HEK293 (cell line): ENCODE data around the gene FCMR.

Source experiments
- CTCF ChIA-PET: fragments of 350-600 bp; formaldehyde crosslinking; extraction: SDS; loops from one replicate; lab custom pipeline; 2021; ENCODE audit warnings: antibody characterized with exemption; lab: Yijun Ruan, JAX
- POLR2A ChIA-PET: fragments of 300-600 bp; formaldehyde crosslinking; extraction: SDS; loops from one replicate; lab custom pipeline; 2020; ENCODE audit warnings: antibody characterized with exemption, inconsistent platforms; lab: Yijun Ruan, JAX
- H3K27ac ChIP-seq: fragments of 200-500 bp; sonication (Bioruptor generic); 2 replicates; pipeline ENCODE4 v1.5.1; 2014; ENCODE audit warnings: low read depth, low read length, control low read depth, inconsistent platforms; ENCODE audit errors: extremely low read depth
- H3K36me3 ChIP-seq, 2 experiments: fragments of 200-500 bp in 1 of 2; sonication (Bioruptor generic) in 1 of 2; 1 replicate in 1 of 2; 2 replicates in 1 of 2; pipeline ENCODE4 v1.5.1; 2014 to 2017; ENCODE audit warnings: inconsistent platforms in 2 of 2, low read length in 2 of 2; ENCODE audit not compliant: control insufficient read depth in 2 of 2, insufficient read depth in 1 of 2
- H3K4me1 ChIP-seq: fragments of 200-500 bp; sonication (Bioruptor generic); 2 replicates; pipeline ENCODE4 v1.5.1; 2014; ENCODE audit warnings: mild to moderate bottlenecking, low read length, inconsistent platforms; ENCODE audit not compliant: control insufficient read depth, insufficient read depth
- H3K4me3 ChIP-seq: 2 replicates; pipeline ENCODE4 v1.5.1; 2011; ENCODE audit warnings: low read depth, mild to moderate bottlenecking, control low read depth, low read length, moderate library complexity
- H3K9me3 ChIP-seq: fragments of 200-500 bp; sonication (Bioruptor generic); 2 replicates; pipeline ENCODE4 v1.5.1; 2014; ENCODE audit warnings: low read depth, low read length, inconsistent platforms; ENCODE audit not compliant: control insufficient read depth, insufficient read depth
- BCL11B ChIP-seq: fragments of 450-650 bp; formaldehyde crosslinking; IDR thresholded peaks from 2 replicates; pipeline ENCODE4 v1.5.1; 2016; ENCODE audit warnings: low read depth, missing biosample characterization, missing genetic modification characterization
- HOXA7 ChIP-seq: sonication (generic); formaldehyde crosslinking; IDR thresholded peaks from 2 replicates; pipeline ENCODE4 v1.8.1; 2022; ENCODE audit warnings: missing genetic modification reagents, borderline replicate concordance
- IKZF3 ChIP-seq: fragments of 450-650 bp; IDR thresholded peaks from 2 replicates; pipeline ENCODE4 v1.5.0; 2018; ENCODE audit warnings: missing biosample characterization, mild to moderate bottlenecking, missing genetic modification characterization, moderate library complexity
- SCRT2 ChIP-seq: fragments of 450-650 bp; formaldehyde crosslinking; IDR thresholded peaks from 2 replicates; pipeline ENCODE4 v1.5.1; 2016; ENCODE audit warnings: missing biosample characterization, missing genetic modification characterization
- ZBTB11 ChIP-seq: fragments of 450-650 bp; formaldehyde crosslinking; conservative IDR thresholded peaks from 2 replicates; pipeline ENCODE4 v1.5.1; 2016; ENCODE audit warnings: low read depth, missing biosample characterization, missing genetic modification characterization
- ZNF202 ChIP-seq: fragments of 450-650 bp; formaldehyde crosslinking; IDR thresholded peaks from 2 replicates; pipeline ENCODE4 v1.5.1; 2016; ENCODE audit warnings: missing biosample characterization, missing genetic modification characterization, borderline replicate concordance
- ZNF223 ChIP-seq: fragments of 450-650 bp; formaldehyde crosslinking; IDR thresholded peaks from 2 replicates; pipeline ENCODE4 v1.5.1; 2016; ENCODE audit warnings: missing biosample characterization, missing genetic modification characterization
- ZNF280D ChIP-seq: fragments of 450-650 bp; formaldehyde crosslinking; IDR thresholded peaks from 2 replicates; pipeline ENCODE4 v1.5.1; 2016; ENCODE audit warnings: missing biosample characterization, missing genetic modification characterization
- ZNF416 ChIP-seq: fragments of 450-650 bp; formaldehyde crosslinking; IDR thresholded peaks from 2 replicates; pipeline ENCODE4 v1.5.1; 2016; ENCODE audit warnings: missing biosample characterization, missing genetic modification characterization
- ZNF639 ChIP-seq: fragments of 450-650 bp; formaldehyde crosslinking; IDR thresholded peaks from 2 replicates; pipeline ENCODE4 v1.5.1; 2016; ENCODE audit warnings: missing biosample characterization, missing genetic modification characterization
- ZNF707 ChIP-seq: fragments of 450-650 bp; formaldehyde crosslinking; IDR thresholded peaks from 2 replicates; pipeline ENCODE4 v1.5.1; 2016; ENCODE audit warnings: missing biosample characterization, missing genetic modification characterization
- TF ChIP-seq, protein P1 (sequence below): fragments of 450-650 bp; formaldehyde crosslinking; IDR thresholded peaks from 2 replicates; pipeline ENCODE4 v1.5.1; 2016; ENCODE audit warnings: missing biosample characterization, missing genetic modification characterization, low read depth
- TF ChIP-seq, protein P2 (sequence below): fragments of 450-650 bp; formaldehyde crosslinking; IDR thresholded peaks from 2 replicates; pipeline ENCODE4 v1.5.0; 2017; ENCODE audit warnings: missing biosample characterization, missing genetic modification characterization, borderline replicate concordance

Gene FCMR

DNA sequence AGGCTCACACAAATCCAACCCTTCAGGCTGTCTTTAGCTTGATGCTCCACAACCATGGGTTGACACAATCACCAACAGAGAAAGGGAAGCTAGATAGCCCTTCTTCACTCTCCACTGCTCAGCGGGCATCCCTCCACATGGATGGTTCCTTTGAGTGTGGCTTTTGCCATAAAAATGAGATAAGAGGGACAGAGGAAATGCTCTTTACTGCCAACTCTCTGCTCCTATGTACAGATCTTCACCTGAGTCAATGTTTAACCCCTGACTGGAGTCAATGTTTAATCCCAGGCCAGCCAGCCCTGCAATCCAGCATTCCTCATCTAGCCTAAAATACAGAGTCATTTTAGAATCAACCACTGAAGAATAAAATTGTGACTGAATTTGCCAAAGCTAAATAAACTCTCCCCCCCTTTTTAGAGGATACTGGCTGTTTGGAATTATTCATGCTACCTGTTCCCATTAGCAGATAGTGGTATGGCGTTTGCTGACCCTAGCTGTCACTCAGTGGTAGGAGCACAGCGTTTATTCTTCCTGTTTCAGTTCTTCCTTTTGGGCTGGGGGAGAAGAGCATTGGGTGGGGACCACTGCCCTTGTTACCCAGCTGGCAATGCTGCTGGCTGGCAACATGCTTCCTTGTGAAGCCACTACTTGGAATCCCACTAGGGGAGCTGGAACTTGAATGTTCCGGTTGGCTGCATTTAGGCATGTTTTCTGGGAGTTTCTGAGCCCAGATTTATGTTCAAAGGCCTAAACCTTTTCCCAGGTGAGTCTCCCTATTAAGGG is 29.8 kb upstream of the FCMR start:
- POLR2A ChIA-PET, result interaction anchor here (0.7 kb wide), 1 partner anchor 263 kb away, joined by 7 read pairs; no protein-coding TSS in a partner anchor
- H3K36me3 ChIP-seq, result no peaks in the 10 kb centered on the region
- H3K27ac ChIP-seq, result no peak overlapping the region

DNA sequence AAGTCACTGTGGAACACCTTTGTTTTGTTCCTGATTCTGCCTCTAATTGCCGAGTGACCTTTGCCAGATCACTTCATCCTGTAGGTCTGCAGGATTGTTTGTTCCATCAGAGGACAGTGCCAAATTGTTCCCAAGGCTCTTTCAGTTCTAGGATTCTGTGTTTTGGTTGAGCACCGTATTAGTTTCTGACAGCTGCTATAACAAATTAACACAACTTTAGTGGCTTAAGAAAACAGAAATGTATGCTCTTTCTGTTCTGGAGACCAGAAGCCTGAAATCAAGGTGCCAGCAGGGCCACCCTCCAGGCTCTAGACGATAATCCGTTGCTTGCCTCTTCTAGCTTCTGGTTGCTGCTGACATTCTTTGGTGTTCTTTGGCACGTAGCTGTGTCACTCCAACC is 27.9 kb upstream of the FCMR start:
- Histone ChIP-seq H3K27ac (no peak overlapping the region), H3K4me3 (no peak overlapping the region), H3K36me3 (no peaks in the 10 kb centered on the region), H3K4me1 (no peaks in the 10 kb centered on the region), H3K9me3 (no peaks in the 10 kb centered on the region)
- ChIA-PET POLR2A (no interaction called here), CTCF (interaction anchor here (2.8 kb wide), 1 partner anchor 14 kb away, joined by 13 read pairs; no protein-coding TSS in a partner anchor)
- TF ChIP-seq HOXA7 (CRISPR knock-in tag) (no peak), ZBTB11 (tag by site-specific recombination) (no peak), SCRT2 (tag by site-specific recombination) (no peak)
- TF ChIP-seq, protein P1, sequence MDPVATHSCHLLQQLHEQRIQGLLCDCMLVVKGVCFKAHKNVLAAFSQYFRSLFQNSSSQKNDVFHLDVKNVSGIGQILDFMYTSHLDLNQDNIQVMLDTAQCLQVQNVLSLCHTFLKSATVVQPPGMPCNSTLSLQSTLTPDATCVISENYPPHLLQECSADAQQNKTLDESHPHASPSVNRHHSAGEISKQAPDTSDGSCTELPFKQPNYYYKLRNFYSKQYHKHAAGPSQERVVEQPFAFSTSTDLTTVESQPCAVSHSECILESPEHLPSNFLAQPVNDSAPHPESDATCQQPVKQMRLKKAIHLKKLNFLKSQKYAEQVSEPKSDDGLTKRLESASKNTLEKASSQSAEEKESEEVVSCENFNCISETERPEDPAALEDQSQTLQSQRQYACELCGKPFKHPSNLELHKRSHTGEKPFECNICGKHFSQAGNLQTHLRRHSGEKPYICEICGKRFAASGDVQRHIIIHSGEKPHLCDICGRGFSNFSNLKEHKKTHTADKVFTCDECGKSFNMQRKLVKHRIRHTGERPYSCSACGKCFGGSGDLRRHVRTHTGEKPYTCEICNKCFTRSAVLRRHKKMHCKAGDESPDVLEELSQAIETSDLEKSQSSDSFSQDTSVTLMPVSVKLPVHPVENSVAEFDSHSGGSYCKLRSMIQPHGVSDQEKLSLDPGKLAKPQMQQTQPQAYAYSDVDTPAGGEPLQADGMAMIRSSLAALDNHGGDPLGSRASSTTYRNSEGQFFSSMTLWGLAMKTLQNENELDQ (tag by site-specific recombination), result no peak

More for the DNA sequence above, 29.8 kb upstream of the FCMR start:
- CTCF ChIA-PET, result interaction anchor here (1.2 to 2.8 kb wide), 4 partner anchors 16 to 40 kb away, joined by 3 to 13 read pairs (median 6); no protein-coding TSS in a partner anchor
- Histone ChIP-seq H3K4me1 (no peaks in the 10 kb centered on the region), H3K4me3 (no peak overlapping the region), H3K9me3 (no peaks in the 10 kb centered on the region)
- TF ChIP-seq ZNF280D (tag by site-specific recombination) (no peak), IKZF3 (tag by site-specific recombination) (no peak), ZNF416 (tag by site-specific recombination) (no peak), ZNF202 (no peak), ZNF639 (tag by site-specific recombination) (no peak), ZNF223 (tag by site-specific recombination) (no peak), ZNF707 (tag by site-specific recombination) (no peak), BCL11B (tag by site-specific recombination) (no peak)
- TF ChIP-seq, protein P2, sequence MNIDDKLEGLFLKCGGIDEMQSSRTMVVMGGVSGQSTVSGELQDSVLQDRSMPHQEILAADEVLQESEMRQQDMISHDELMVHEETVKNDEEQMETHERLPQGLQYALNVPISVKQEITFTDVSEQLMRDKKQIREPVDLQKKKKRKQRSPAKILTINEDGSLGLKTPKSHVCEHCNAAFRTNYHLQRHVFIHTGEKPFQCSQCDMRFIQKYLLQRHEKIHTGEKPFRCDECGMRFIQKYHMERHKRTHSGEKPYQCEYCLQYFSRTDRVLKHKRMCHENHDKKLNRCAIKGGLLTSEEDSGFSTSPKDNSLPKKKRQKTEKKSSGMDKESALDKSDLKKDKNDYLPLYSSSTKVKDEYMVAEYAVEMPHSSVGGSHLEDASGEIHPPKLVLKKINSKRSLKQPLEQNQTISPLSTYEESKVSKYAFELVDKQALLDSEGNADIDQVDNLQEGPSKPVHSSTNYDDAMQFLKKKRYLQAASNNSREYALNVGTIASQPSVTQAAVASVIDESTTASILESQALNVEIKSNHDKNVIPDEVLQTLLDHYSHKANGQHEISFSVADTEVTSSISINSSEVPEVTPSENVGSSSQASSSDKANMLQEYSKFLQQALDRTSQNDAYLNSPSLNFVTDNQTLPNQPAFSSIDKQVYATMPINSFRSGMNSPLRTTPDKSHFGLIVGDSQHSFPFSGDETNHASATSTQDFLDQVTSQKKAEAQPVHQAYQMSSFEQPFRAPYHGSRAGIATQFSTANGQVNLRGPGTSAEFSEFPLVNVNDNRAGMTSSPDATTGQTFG, result no peak
- TF ChIP-seq, all 188 proteins: peak for 0
